ENCODE results near the gene SLC25A6. TPM values are rescaled to one million over a fixed set of nuclear protein-coding genes. Genes with fewer than 3 reads are reported as not detected.

The SLC25A6 gene
- total and polyA plus RNA-seq, 2 of the 13 experiments (the other 11 are each of a cell fraction or from before 2014, with no cell fraction given): 138 to 581 TPM

DNA sequence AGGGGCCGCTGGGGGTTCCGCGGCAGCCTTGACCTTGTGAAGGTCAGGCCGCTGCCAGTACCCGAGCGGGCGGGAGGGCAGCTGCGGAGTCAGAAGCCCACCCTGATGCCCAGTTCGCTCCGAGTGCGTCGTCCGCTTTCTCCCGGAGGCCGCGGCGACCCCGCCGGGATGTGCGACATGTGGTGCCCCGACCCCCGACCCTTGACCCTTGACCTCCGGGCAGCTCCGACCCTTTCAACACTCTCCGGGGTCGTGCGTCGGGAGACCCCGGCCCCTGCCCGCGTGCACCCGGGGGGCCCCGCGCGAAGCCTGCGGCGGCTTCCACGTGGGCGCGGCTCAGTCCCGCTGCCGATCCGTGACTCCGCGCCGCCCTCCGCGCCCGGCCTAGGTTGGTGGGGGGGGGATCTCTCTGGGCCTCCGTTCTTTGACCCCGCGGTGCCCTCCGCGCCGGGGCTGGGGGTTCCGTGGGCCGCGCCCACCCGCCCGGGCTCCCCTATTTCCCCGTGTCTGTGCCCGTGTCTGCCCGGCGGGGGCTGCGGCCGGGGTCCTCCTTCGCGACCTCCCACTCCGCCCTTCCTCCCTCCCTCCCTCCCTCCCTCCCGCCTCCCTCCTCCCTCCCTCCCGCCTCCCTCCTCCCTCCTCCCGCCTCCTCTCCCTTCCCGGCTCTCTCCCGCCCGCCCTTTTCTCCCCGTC lies 609 bp upstream of the SLC25A6 start (continued):
- TF ChIP-seq SOX13 (IDR thresholded peaks at IDR 0.05): no peak
- TF ChIP-seq SOX13 (CRISPR knock-in tag; conservative IDR thresholded peaks at IDR 0.05 in 1 of 2, IDR thresholded peaks at IDR 0.05 in 1 of 2): peak in 1 of 2 experiments; percentile 42; a peak in 2 of 4 replicates
- no peak for TF ChIP-seq HBP1 (CRISPR knock-in tag; IDR thresholded peaks at IDR 0.05; ENCODE audit: low read depth)
- peak; percentile 98 for TF ChIP-seq ZBTB7A (CRISPR knock-in tag; IDR thresholded peaks at IDR 0.05)
- TF ChIP-seq, protein P1, sequence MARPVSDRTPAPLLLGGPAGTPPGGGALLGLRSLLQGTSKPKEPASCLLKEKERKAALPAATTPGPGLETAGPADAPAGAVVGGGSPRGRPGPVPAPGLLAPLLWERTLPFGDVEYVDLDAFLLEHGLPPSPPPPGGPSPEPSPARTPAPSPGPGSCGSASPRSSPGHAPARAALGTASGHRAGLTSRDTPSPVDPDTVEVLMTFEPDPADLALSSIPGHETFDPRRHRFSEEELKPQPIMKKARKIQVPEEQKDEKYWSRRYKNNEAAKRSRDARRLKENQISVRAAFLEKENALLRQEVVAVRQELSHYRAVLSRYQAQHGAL (CRISPR knock-in tag; IDR thresholded peaks at IDR 0.05; ENCODE audit: not compliant biosample characterization): peak; percentile 45
- no peak for TF ChIP-seq RBM39 (IDR thresholded peaks at IDR 0.05; ENCODE audit: low read depth, low read length, poor library complexity, severe bottlenecking)
- TF ChIP-seq NR2F6 (IDR thresholded peaks at IDR 0.05): peak; percentile 93
- peak; percentile 99 for TF ChIP-seq NR2F6 (CRISPR knock-in tag; IDR thresholded peaks at IDR 0.05)
- peak; percentile 96 to 100 for TF ChIP-seq NR2F1 (CRISPR knock-in tag; IDR thresholded peaks at IDR 0.05)
- TF ChIP-seq, protein P2, sequence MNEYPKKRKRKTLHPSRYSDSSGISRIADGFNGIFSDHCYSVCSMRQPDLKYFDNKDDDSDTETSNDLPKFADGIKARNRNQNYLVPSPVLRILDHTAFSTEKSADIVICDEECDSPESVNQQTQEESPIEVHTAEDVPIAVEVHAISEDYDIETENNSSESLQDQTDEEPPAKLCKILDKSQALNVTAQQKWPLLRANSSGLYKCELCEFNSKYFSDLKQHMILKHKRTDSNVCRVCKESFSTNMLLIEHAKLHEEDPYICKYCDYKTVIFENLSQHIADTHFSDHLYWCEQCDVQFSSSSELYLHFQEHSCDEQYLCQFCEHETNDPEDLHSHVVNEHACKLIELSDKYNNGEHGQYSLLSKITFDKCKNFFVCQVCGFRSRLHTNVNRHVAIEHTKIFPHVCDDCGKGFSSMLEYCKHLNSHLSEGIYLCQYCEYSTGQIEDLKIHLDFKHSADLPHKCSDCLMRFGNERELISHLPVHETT (CRISPR knock-in tag; conservative IDR thresholded peaks at IDR 0.05): 0 out of 2 replicates have a peak, but pooled peaks have one; percentile 54
- no peak for TF ChIP-seq ZNF792 (CRISPR knock-in tag; IDR thresholded peaks at IDR 0.05)
- TF ChIP-seq ZNF530 (CRISPR knock-in tag; IDR thresholded peaks at IDR 0.05; ENCODE audit: low read depth): peak; percentile 63; the same call in 1 of the 2 replicates
- TF ChIP-seq, protein P3, sequence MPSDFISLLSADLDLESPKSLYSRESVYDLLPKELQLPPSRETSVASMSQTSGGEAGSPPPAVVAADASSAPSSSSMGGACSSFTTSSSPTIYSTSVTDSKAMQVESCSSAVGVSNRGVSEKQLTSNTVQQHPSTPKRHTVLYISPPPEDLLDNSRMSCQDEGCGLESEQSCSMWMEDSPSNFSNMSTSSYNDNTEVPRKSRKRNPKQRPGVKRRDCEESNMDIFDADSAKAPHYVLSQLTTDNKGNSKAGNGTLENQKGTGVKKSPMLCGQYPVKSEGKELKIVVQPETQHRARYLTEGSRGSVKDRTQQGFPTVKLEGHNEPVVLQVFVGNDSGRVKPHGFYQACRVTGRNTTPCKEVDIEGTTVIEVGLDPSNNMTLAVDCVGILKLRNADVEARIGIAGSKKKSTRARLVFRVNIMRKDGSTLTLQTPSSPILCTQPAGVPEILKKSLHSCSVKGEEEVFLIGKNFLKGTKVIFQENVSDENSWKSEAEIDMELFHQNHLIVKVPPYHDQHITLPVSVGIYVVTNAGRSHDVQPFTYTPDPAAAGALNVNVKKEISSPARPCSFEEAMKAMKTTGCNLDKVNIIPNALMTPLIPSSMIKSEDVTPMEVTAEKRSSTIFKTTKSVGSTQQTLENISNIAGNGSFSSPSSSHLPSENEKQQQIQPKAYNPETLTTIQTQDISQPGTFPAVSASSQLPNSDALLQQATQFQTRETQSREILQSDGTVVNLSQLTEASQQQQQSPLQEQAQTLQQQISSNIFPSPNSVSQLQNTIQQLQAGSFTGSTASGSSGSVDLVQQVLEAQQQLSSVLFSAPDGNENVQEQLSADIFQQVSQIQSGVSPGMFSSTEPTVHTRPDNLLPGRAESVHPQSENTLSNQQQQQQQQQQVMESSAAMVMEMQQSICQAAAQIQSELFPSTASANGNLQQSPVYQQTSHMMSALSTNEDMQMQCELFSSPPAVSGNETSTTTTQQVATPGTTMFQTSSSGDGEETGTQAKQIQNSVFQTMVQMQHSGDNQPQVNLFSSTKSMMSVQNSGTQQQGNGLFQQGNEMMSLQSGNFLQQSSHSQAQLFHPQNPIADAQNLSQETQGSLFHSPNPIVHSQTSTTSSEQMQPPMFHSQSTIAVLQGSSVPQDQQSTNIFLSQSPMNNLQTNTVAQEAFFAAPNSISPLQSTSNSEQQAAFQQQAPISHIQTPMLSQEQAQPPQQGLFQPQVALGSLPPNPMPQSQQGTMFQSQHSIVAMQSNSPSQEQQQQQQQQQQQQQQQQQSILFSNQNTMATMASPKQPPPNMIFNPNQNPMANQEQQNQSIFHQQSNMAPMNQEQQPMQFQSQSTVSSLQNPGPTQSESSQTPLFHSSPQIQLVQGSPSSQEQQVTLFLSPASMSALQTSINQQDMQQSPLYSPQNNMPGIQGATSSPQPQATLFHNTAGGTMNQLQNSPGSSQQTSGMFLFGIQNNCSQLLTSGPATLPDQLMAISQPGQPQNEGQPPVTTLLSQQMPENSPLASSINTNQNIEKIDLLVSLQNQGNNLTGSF (CRISPR knock-in tag; IDR thresholded peaks at IDR 0.05): peak; percentile 75; the same call in 1 of the 2 replicates
- peak; percentile 78 for TF ChIP-seq POLR2G (IDR thresholded peaks at IDR 0.05; ENCODE audit: low read depth, low read length)
- TF ChIP-seq HOXA7 (CRISPR knock-in tag; IDR thresholded peaks at IDR 0.05): no peak
- TF ChIP-seq ADNP (CRISPR knock-in tag; IDR thresholded peaks at IDR 0.05): no peak
- peak; percentile 55 for TF ChIP-seq HNF4A (CRISPR knock-in tag; IDR thresholded peaks at IDR 0.05)
- TF ChIP-seq DMAP1 (CRISPR knock-in tag; IDR thresholded peaks at IDR 0.05): peak; percentile 42
- TF ChIP-seq TBX2 (CRISPR knock-in tag; IDR thresholded peaks at IDR 0.05; ENCODE audit: borderline replicate concordance): no peak
- no peak for TF ChIP-seq GFI1 (CRISPR knock-in tag; IDR thresholded peaks at IDR 0.05; ENCODE audit: borderline replicate concordance)
- TF ChIP-seq RNF2 (conservative IDR thresholded peaks at IDR 0.05; ENCODE audit: low read depth): peak; percentile 87
